CD4-positive, alpha-beta T cell (primary cell): ENCODE data around the gene ASIC4. TPM values are rescaled to one million over a fixed set of nuclear protein-coding genes. Genes with fewer than 3 reads are reported as not detected.

Experiments used
- ATAC-seq: fragments of 200-7000 bp; cut with Tn5 transposase; one replicate; pipeline ENCODE4 v1.10.0; 2022; ENCODE audit warnings: mild to moderate bottlenecking; ENCODE audit not compliant: poor library complexity
- CTCF ChIA-PET: fragments of 350-600 bp; sonication (Branson Sonifier 250); formaldehyde crosslinking; loops from one replicate; lab custom pipeline; 2021; ENCODE audit warnings: antibody characterized with exemption, inconsistent platforms; lab: Charles Lee
- POLR2A ChIA-PET: fragments of 350-600 bp; sonication (Branson Sonifier 250); formaldehyde crosslinking; loops from one replicate; lab custom pipeline; 2021; ENCODE audit warnings: antibody characterized with exemption, inconsistent platforms; lab: Charles Lee
- DNase-seq, 14 experiments: peaks; one replicate each; pipeline ENCODE4 v3.0.0-alpha.2; 2013 to 2020; ENCODE audit warnings: mixed read lengths in 2 of 14
- H3K27ac ChIP-seq, 2 donors: one replicate each; pipeline versions ENCODE4 v1.5.1 to v1.7.0; 2013; ENCODE audit warnings: low read length in 2 of 2, low read depth in 1 of 2, mild to moderate bottlenecking in 1 of 2
- H3K27me3 ChIP-seq, 2 experiments: 1 replicate in 1 of 2; 2 replicates in 1 of 2; pipeline versions ENCODE4 v1.6.1 to v1.7.0; 2013; ENCODE audit warnings: low read length in 2 of 2, control low read depth in 1 of 2, mild to moderate bottlenecking in 1 of 2, moderate library complexity in 1 of 2; ENCODE audit not compliant: insufficient read depth in 2 of 2, control insufficient read depth in 1 of 2
- H3K36me3 ChIP-seq: one replicate; pipeline ENCODE4 v1.6.1; 2013; ENCODE audit warnings: low read length, control low read depth; ENCODE audit not compliant: insufficient read depth
- H3K4me1 ChIP-seq: one replicate; pipeline ENCODE4 v1.6.1; 2013; ENCODE audit warnings: low read length, control low read depth; ENCODE audit not compliant: insufficient read depth
- H3K4me3 ChIP-seq: one replicate; pipeline ENCODE4 v1.5.1; 2013; ENCODE audit warnings: mild to moderate bottlenecking, low read length, moderate library complexity
- H3K9me3 ChIP-seq, 2 experiments: 1 replicate in 1 of 2; 2 replicates in 1 of 2; pipeline versions ENCODE4 v1.6.1 to v1.7.0; 2013; ENCODE audit warnings: low read length in 2 of 2, mild to moderate bottlenecking in 2 of 2, control low read depth in 1 of 2, moderate library complexity in 1 of 2; ENCODE audit not compliant: control insufficient read depth in 1 of 2, insufficient read depth in 1 of 2
- H3K27ac Mint-ChIP-seq: one replicate; pipeline ENCODE4 v1.8.0; 2020; ENCODE audit warnings: mixed read lengths
- H3K27me3 Mint-ChIP-seq: one replicate; pipeline ENCODE4 v1.8.0; 2021; ENCODE audit warnings: mixed read lengths
- H3K36me3 Mint-ChIP-seq: one replicate; pipeline ENCODE4 v1.8.0; 2021; ENCODE audit warnings: low read depth, mixed read lengths
- H3K4me1 Mint-ChIP-seq: one replicate; pipeline ENCODE4 v1.8.0; 2021; ENCODE audit warnings: low read depth, mixed read lengths
- H3K4me3 Mint-ChIP-seq: one replicate; pipeline ENCODE4 v1.8.0; 2020; ENCODE audit warnings: mild to moderate bottlenecking, mixed read lengths
- H3K9me3 Mint-ChIP-seq: one replicate; pipeline ENCODE4 v1.8.0; 2020; ENCODE audit warnings: mixed read lengths
- CTCF ChIP-seq: fragments of 200-600 bp; IDR thresholded peaks from one replicate; pipeline ENCODE4 v1.8.0; 2022; ENCODE audit warnings: antibody characterized with exemption, mild to moderate bottlenecking
- intact Hi-C, 2 experiments: fragments of 100-400 bp; cut with DNase I in 1 of 2; cut with micrococcal nuclease in 1 of 2; formaldehyde crosslinking; loops; one replicate each; pipeline versions ENCODE4 v1.15.1 to v1.9.0; 2023 to 2025; cut with DNase I, micrococcal nuclease
- microRNA-seq: library from miRNA; unstranded; fragments of <30 nt; microRNA quantifications from one replicate; pipeline ENCODE4 v1.2.0, GENCODE V29; 2021; ENCODE audit warnings: borderline microRNAs expressed, borderline replicate concordance
- total RNA-seq, 174 experiments: library from RNA in 2 of 174; stranded (reverse) in 2 of 174; gene quantifications; one replicate each; pipeline ENCODE4 v1.2.3 and lab custom pipeline; 2021 to 2026

Gene ASIC4
- total RNA-seq, 2 experiments from 2014 or later, result 0.08 to 0.17 TPM

GRCh38 chr2:219576505-219577388 lies 62.5 kb downstream of the ASIC4 start:
- no peaks in the 10 kb centered on the region for H3K9me3 Mint-ChIP-seq
- H3K27me3 Mint-ChIP-seq, result peaks cover 45% of the 10 kb centered on the region
- intact Hi-C loops, result no loop called here
- POLR2A ChIA-PET, result no interaction called here
- Histone ChIP-seq H3K4me3 (no peak overlapping the region), H3K36me3 (no peaks in the 10 kb centered on the region), H3K9me3 (no peaks in the 10 kb centered on the region), H3K27me3 (peaks cover 15 to 21% of the 10 kb centered on the region in 2 experiments), H3K4me1 (no peaks in the 10 kb centered on the region), H3K27ac (no peak overlapping the region)
- DNase-seq, result no peak
- H3K4me3 Mint-ChIP-seq, result no peak overlapping the region
- TF ChIP-seq CTCF, result no peak
- H3K4me1 Mint-ChIP-seq, result no peaks in the 10 kb centered on the region
- no peak overlapping the region for H3K27ac Mint-ChIP-seq
- no peaks in the 10 kb centered on the region for H3K36me3 Mint-ChIP-seq
- ATAC-seq, result no peak
- CTCF ChIA-PET, result no interaction called here

- Histone ChIP-seq H3K27me3 (peaks cover 0 to 13% of the 10 kb centered on the region in 2 experiments), H3K36me3 (no peaks in the 10 kb centered on the region), H3K4me1 (no peaks in the 10 kb centered on the region), H3K27ac (no peak overlapping the region), H3K9me3 (no peaks in the 10 kb centered on the region), H3K4me3 (no peak overlapping the region)
- H3K4me1 Mint-ChIP-seq, result no peaks in the 10 kb centered on the region
- intact Hi-C loops, result no loop called here
- H3K4me3 Mint-ChIP-seq, result no peak overlapping the region
- ATAC-seq, result no peak
- H3K27ac Mint-ChIP-seq, result no peak overlapping the region
- TF ChIP-seq CTCF, result no peak
- ChIA-PET CTCF (no interaction called here), POLR2A (no interaction called here)
- H3K27me3 Mint-ChIP-seq, result peaks cover 39% of the 10 kb centered on the region
- DNase-seq, result no peak
- H3K36me3 Mint-ChIP-seq, result no peaks in the 10 kb centered on the region
- H3K9me3 Mint-ChIP-seq, result no peaks in the 10 kb centered on the region
Measured at GRCh38 chr2:219578811-219579613, 64.7 kb downstream of the ASIC4 start.

GRCh38 chr2:219581346-219581745 lies 67.1 kb downstream of the ASIC4 start:
- Histone ChIP-seq H3K4me1 (no peaks in the 10 kb centered on the region), H3K9me3 (no peaks in the 10 kb centered on the region), H3K4me3 (no peak overlapping the region), H3K27me3 (peaks cover 0 to 7% of the 10 kb centered on the region in 2 experiments), H3K36me3 (no peaks in the 10 kb centered on the region), H3K27ac (no peak overlapping the region)
- H3K27me3 Mint-ChIP-seq, result peaks cover 33% of the 10 kb centered on the region
- intact Hi-C loops, result no loop called here
- DNase-seq (no peak), ATAC-seq (no peak)
- H3K9me3 Mint-ChIP-seq, result no peaks in the 10 kb centered on the region
- CTCF ChIA-PET, result no interaction called here
- POLR2A ChIA-PET, result no interaction called here
- TF ChIP-seq CTCF, result no peak
- H3K4me1 Mint-ChIP-seq, result no peaks in the 10 kb centered on the region
- no peaks in the 10 kb centered on the region for H3K36me3 Mint-ChIP-seq
- no peak overlapping the region for H3K27ac Mint-ChIP-seq
- H3K4me3 Mint-ChIP-seq, result no peak overlapping the region

Small RNAs within 50 kb of the gene (microRNA-seq; reads per million reads assigned to microRNA genes)
- gene MIR3132, result not detected

Other genes starting within 250 kb of the ASIC4 start
- 100 to 1,000 TPM; 151 to 161 TPM for gene DNAJB2, start 235.1 kb upstream of the ASIC4 start, total RNA-seq
- not detected for gene PTPRN, start 205.1 kb upstream of the ASIC4 start, total RNA-seq
- gene RESP18, start 181.7 kb upstream of the ASIC4 start, total RNA-seq, result not detected
- gene DNPEP, start 126.6 kb upstream of the ASIC4 start, total RNA-seq, result 10 to 100 TPM; 99.0 to 99.9 TPM
- gene DES, start 96.1 kb upstream of the ASIC4 start, total RNA-seq, result not detected
- gene SPEG, start 79.6 kb upstream of the ASIC4 start, total RNA-seq, result 10 to 100 TPM; 15.3 to 17.7 TPM
- gene GMPPA, start 15.6 kb upstream of the ASIC4 start, total RNA-seq, result 10 to 100 TPM; 13.3 to 14.4 TPM
- 1 to 10 TPM; 6.5 to 7.1 TPM for gene CHPF, start 29.3 kb downstream of the ASIC4 start, total RNA-seq
- under 1 TPM; 0.47 to 0.91 TPM for gene TMEM198, start 29.5 kb downstream of the ASIC4 start, total RNA-seq
- gene OBSL1, start 57.1 kb downstream of the ASIC4 start, total RNA-seq, result under 1 TPM; 0.31 to 0.49 TPM
- not detected for gene INHA, start 57.8 kb downstream of the ASIC4 start, total RNA-seq
- gene STK11IP, start 83.4 kb downstream of the ASIC4 start, total RNA-seq, result 10 to 100 TPM; 23.9 to 27.2 TPM
- under 1 TPM; 0.16 to 0.20 TPM for gene SLC4A3, start 113.1 kb downstream of the ASIC4 start, total RNA-seq